Activated naive CD4-positive, alpha-beta T cell (primary cell): ENCODE data around the gene PSMA3.

Source experiments
- DNase-seq, 4 experiments: peaks; one replicate each; lab custom pipeline; 2025; lab: John Stamatoyannopoulos, UW

Gene PSMA3

DNA sequence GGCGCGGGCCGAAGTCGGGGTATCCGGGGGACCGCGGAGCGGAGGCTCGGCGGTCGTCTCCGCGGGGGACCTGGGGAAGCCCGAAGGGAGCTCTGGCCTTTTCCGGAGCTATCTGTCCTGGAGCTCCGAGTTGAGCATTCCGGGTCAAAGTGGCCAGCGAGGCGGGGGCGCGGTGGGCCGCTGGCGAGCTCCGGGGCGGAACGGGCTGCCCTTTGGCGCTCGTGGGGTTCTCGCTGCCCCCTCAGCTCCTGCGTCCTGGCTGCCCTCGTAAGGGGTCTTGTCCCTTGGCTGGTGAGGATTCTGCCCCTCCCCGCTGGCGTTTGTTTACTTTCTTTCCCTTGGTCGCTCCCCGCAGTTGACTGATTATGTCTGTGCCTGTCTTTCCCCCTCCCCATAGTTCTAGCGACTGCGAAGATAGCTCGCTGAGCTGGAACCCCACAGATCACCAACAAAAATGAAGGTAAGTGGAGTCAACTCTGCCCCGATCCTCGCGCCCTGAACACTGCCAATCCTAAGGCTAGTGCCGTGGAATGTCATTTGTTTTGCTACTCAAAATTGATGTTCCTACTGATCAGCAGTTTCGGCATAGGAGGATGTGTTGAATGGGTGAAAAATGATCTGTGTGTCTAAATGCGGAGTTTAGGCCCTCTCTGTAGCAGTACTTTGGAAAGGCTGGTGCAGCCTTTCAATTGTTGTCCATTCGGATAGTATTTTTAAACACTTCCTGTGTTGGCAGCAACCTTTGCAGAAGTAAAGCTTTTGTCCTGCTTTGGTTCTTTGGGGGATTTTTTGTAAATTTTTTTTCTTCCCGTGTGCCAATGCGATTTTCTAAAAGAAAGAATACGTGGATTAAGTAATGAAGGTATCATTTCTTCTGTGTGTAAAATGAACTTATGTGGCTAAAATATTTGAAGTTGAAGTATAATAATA lies 55.0 kb downstream of the PSMA3 start:
- no peak for DNase-seq

DNA sequence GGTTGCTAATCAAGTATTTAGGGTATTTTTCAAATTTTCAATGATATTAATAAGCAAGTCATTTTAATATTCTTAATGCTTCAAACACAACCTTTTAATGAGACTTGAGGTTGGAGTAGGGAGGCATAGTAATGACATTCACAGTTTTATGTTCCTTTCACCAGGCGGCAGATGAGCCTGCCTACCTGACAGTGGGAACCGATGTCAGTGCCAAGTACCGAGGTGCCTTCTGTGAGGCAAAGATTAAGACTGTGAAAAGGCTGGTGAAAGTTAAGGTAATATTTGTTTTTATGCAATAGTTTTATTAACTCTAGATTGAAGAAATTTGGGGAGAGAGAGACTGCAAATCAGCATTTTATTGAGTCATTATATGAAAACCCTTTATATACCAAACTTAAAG lies 56.8 kb downstream of the PSMA3 start:
- no peak for DNase-seq

DNA sequence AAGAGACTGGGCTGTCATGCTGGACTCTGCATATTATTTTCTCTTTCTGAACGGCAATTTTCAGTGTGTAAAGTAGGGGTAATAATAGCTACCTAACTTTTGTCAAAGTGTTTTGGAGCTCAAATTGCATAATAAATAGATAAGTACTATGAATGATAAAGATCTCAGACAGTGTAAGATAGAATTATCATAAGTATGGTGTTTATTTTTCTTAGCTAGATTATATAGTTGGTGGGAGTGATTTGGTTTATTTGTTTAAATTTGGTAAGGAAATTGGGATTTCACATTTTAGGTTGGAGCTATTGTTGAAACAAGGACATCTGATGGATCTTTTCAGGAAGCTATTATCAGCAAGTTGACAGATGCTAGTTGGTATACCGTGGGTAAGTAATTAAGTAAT lies 61.1 kb downstream of the PSMA3 start:
- no peak for DNase-seq

DNA sequence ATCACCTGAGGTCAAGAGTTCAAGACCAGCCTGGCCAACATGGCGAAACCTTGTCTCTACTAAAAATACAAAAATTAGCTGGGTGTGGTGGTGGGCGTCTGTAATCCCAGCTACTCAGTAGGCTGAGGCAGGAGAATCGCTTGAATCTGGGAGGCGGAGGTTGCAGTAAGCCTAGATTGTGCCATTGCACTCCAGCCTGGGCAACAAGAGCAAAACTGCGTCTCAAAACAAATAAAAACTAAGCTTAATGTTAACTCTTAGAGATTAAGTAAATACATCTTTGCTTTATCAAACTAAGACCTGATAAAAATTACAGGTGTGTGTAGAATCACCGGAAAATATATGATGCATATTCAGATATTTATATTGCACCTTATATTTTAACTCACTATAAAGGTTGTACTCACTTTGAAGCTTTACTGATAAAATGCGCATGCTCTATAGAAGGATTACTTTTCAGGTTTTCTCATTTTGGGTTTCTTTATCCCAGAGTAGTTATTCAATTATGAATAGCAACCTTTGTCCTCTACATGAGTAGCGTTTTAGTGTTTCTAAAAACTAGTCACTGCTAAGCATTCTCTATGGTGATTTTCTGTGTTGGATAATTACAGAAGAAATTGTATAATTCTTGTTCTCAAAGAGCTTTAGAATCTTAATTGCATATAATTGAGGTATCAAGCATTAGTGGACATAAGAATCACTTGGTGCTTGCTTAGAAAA lies 63.1 kb downstream of the PSMA3 start:
- no peak for DNase-seq

DNA sequence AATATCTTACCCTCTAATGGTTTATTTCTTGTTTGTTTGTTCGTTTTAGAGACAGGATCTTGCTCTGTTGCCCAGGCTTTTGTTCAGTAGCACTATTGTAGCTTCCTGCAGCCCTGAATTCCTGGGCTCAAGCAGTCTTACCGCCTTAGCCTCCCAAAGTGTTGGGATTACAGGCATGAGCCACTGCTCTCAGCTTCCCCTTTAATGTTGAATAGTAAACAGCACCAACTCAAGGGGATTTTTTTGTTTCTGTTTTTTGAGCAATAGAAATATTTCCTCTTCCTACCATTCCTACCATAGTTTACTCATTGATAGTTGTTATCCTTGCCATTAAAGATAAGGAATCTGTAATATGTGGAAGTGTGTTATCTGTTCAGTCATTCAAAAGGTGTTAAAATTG lies 64.4 kb downstream of the PSMA3 start:
- no peak for DNase-seq

DNA sequence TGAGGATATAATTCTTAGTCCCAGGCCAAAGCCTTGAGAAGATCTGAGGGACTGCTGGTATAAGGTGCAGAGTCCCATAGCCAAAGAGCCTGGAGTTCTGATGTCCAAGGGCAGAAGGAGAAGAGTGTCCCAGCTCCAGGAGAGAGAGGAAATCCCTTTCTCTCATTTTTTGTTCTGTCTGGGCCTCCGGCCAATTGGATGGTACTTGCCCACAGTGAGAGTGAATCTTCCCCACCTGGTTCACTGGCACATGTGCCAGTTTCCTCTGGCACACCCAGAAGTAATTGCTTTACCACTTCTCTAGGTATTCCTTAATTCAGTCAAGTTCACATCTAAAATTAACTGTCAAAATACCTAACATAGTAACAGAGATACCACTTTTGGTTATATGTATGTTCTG lies 69.1 kb downstream of the PSMA3 start:
- no peak for DNase-seq

DNA sequence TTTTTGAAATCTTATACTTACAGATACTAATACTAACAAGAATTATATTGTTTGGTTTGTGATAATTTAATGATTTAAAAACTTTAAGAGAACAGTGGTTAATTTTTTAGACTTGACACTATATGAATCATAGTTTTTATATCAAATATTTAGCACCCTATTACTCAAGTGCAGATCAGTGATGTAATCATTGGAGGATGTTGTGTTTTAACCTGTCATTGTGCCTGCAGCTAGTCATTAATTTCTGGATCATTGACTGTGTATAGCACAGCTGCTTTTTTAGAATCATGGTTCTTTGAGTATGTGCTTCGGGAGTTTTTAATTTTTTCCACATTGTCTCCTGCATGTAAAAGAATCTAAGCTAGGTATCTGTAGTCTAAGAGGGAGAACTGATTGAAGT lies 71.0 kb downstream of the PSMA3 start:
- DNase-seq = no peak
